ENCODE results near the gene GSTO2.

Gene GSTO2

DNA sequence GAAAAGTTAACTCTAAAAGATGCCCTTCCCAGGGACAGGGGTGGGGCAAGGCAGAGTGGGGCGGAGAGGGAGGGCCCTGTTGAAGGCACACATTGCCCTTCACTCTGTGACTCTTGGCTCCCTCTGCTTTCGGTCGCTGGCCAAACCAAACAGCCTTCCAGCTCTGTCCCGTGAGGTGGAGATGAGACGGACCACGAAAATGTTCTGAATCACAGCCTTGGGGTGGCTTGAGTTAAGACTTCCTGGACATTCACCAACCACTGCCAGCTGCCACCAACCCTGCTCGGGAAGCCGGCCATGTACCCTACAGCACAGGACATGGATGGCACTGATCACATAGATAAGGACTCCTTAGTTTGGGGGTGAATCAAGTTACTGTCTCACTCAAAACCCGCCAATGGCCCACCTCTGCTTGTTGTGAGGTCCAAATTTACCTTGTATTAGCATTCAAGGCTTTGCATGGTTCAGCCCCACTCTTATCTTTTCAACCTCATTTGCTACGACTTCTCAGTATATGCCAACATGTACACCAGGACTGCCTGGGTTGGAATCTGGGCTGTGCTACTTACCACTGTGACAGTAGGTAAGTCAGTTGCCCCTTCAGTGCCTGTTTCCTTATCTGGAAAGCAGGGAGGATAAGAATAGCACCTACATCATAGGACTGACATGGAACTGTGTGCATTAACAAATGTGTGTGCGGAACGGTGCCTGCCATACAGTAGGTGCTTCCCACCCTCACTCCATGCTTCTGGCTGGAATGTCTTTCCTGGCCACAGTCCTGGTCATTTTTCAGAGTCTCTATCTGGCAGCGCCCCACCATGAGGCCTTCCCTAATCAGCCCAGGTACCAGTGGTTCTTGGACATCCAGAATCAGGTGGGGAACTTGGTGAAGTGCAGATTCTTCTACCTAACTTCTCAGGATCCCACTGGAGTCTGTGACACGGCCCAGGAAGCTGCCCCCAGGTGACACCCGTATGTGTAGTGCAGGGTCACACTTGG, 41.3 kb downstream of the GSTO2 start:
- no peak for DNase-seq

DNA sequence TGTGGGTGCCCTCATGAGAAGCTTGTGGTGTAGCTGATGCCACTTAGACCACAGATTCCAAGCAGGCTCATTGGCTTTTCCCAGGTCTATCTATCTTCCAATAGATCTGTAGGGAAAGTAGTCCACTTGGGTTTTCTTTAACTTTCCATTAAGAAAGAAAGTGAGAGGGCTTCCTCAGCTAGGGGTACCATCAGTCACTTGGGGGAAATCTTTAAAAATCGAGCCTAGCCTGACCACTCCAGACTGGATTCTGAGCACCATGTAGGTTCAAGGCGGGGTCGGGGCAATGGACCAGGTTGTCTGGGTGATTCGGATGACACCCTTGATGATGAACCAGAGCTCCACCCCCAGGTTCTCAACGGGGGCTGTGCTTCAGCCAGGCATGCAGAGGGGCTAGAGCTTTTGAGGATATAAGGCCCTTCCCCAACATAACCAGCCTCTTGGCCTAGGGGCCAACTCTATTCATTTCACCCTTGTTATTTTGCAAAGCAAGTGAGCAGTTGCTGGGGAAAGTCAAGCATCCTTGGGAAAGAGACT, 42.3 kb downstream of the GSTO2 start:
- DNase-seq, result no peak

DNA sequence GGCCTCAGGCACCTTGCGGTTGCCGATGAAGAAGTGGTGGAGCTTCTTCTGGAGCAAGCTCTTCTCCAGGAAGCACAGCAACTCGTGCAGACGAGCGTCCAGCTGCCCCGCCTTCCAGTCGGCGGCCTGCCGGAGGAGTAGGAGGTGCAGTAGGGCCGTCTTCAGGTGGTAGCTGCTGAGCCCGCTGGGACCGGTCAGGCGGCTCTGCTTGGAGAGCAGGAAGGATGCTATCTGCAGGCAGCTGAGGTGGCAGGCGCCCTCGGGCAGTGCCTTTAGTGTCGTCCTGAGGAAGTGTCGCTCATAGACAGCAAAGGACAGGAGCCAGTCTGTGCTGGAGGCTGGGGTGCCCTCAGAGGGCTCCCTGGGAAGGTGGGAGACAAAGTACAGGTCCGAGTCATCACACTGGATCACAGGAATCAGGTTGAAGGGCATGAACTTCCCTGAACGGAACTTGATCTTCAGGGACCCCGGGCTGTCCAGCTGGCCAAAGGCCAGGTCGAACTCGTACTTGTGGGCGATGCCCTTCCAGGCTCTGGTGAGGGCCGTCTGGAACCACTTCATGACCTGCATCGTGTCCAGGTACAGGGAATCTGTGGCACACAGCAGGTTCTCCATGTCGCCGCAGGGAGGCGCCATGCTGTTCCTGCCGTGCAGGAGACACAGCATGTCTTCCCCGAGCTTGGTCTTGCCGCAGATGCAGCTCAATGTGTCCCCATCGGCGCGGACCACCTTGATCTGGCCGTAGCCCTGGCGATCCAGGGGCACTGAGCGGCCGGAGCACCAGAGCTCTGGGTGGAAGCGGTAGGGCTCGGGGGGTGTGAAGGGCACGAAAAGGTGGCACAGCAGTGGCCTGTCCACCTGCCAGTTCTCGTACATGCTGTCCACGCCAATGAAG, 45.9 kb downstream of the GSTO2 start:
- no peak for DNase-seq

DNA sequence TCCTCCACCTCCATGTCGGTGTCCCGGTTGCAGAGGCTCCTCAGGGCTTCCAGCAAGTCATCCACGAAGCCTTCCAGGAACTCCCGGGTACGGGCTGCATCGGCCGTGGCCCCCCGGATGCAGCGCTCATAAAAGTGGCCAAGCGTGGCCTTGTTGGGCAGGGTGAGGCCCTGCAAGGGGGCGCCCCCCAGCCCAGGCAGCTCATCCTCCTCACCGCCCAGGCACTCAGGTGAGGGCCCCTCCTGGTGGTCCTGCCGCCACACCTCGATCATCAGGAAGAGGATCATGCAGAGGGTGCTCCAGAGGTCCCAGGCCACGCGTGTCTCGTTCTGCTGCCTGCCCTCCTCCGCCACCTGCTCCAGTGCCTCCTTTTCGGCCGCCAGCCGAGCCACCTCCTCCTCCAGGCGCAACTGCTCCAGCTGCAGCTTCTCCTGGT, 46.5 kb downstream of the GSTO2 start:
- no peak for DNase-seq

DNA sequence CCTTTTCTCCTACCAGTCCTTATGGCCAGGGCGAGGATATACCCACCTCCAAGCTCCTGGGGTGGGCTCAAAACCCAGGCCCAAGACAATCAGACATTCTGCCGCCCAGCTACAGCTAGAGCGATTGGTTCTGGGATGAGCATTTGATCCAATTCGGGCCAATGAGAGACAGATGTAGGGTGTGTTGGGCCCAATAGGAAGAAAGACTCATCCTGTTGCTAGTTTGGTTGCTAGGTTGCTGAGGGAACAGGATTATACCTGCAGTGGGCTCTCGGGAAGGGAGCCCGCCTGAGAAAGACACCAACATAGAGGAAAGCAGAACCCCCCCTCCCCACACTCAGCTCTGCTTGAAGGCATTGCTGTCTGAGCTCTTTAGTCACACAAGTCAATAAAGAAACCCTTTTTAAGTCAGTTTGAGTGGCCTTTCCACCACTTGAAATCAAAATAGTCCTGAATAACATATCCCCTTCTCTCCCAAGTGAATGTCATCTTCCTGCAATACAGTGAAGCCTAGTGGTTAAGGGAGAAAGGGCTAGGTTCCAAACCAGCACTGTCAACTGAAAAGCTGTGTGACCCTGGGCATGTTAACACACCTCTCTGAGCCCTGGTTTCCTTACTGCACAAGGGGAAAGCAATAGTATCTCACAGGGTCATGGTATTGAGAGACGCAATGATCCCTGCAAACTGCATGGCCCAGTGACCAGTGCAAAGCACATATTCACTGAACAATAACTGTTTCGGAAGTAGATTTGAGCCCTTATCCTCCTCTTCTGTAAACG, 47.5 kb downstream of the GSTO2 start:
- DNase-seq, result no peak

DNA sequence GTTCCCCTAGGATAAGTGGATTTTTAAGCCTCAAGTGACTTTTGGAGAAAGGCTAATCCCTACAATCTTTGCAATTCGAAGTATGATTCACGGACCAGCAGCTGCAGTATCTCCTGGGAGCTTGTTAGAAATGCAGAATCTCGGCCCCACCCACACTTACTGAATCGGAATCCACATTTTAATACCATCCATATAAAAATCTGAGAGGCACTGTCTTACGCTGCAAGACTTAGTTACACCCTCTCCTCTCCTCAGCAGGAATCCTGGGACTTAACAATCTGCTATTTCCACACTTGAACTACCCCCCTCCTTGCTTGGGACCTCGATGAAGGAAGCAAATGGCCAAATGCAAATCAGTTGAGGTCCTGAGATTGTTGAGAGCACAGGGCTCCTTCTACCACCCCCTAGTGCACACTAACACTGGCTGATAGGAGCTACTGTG, 48.3 kb downstream of the GSTO2 start:
- DNase-seq, result no peak

DNA sequence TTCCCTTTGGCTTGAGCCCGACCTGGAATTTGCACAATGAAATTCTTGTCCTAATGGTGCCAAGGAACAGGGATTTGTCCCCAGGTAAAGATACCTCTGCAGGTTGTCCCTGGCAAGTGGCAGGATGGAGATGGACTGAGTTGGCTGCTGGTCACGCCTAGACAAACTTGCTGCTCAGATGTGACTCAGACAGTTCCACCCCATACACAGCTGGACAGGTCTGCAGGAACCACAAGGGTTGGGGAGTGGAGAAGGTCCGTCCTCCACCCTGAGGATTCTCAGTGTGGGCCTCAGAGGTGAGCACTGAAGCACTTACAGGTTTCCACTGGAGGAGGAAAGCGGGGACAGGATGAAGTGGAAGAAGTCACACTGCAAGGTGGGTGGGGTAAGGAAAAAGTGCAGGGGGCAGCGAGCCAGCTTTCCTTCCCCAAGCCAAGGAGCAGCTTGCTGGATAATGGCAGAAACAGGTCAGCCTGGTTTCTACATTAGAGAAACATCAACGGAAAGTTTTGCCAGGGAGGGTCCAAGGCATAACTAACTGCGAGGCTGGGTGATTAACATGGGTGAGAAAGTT, 48.8 kb downstream of the GSTO2 start:
- no peak for DNase-seq

DNA sequence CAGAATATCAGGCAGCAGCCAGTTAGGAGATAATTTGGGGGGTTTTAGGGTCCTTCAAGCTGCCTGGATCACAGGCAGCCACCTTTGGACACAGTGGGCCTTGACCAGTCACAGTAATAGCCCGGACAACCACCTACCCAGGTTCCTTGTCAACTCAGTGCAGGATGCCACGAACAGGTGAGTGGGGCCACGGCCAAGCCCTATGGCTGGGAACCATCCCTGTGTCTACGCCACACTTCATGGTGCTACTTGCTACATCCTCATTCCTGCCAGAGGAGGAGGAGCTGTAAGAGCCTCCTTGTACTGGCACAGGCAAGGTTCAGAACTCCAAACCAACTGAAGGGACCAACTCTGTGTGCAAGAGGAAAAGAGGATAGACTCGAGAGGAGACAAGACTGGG, 49.3 kb downstream of the GSTO2 start:
- DNase-seq, result no peak

DNA sequence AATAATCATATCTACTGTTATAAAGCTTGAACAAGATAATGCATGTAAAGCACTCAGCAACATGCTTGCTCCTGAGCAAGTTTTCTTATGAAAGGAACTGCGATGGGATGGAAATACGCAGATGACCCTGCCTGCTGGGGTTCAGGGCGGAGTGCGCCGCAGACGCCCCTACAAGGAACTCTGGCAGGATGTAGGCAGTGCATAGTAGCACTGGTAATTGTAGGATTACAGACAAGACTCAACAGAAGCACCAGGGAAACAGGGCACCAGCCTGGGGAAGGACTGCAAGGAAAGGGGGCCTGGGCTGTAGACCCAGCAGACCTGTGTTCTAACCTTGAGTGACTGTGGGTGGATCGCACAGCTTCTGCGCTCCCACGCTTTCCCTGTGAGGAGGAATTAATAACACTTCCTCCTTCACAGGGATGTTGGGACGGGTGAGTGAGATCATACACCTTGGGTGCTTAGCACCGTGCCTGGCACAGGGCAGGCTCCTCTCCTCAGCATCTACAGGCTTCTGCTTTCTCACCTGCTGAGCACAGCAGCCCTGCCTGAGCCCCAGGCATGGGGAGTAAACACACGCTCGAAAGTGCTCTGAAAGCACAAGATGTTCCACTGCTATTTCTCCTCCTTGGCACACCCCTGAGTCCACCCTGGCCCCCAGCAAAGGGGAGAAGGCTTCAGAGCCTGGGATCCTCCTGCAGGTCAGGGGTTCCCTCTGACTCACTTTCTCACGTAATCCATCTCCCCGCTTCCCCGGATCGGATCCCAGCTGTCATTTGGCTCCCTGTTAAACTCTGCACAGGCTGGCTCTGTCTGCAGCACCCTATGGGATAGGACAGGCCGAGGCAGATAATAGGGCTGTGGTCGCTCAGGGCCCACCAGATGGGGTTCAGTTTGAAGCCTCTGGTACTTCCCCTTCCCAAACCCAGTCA, 50.1 kb downstream of the GSTO2 start:
- DNase-seq, result no peak

DNA sequence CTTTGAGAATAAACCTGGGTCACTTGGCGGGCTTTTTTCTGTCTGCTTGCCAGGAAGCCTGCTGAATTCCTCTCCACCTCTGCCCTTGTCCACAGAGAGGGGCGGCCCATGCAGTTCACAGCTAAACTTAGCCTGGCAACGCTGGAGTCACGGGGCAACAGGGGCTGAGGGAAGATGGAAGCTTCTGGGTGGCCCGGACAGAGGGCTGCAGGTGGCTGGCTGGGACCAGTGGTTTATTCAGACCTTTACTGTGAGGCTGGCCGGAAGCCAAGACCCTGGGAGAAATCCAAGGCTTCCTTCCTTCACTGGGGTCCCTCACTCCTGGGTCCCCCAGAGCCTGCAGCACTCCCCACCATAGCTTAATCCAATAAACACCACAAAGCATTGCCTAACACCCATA, 52.2 kb downstream of the GSTO2 start:
- DNase-seq, result no peak

DNA sequence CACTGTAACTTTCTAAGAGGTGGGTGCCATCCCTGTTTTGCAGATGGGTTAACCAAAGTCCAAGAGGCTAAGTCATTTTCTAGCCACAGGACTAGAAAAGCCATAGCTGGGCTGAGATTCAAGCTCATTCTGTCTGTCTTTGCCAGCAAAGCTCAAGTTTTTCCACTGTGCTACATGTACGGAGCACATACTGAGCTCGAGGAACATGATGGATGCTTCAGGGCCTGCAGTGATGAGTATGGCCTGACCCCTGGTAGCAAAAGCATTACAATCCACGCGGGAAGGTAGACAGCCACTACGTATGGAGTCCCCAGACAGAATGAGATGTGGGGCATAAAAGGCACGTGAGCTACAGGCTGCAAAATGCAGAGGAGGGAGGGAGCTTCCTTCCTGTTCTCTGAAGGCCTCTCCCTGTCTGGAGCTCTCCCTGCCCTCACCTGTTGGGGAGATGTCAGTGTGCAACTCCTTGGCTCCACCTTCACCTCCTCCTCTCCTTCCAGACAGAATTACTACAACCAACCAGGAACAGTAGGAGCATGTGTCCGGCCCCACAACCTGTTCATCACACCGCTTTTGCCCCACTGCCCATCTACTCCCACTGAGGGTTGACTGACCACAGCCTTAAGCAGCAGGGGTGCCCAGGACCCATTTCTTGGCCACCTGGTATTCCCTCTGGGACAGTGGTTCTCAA, 52.9 kb downstream of the GSTO2 start:
- DNase-seq, result no peak

DNA sequence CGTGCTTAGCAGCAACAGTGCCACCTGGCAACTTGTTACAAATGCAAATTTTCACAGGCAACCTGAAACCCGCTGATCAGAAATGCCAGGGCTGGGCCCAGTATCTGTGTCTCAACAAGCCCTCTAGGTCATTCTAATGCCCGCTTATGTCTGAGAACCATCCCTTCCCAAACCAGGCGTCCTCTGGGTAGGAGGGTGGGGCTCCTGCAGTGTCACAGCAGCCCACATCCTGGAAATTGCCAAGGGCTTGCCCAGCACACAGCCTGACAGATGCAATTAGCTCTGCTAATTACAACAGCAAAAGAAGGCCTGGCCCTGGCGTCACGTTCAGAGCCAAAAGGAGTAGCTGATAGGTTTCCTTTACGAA, 53.4 kb downstream of the GSTO2 start:
- no peak for DNase-seq

DNA sequence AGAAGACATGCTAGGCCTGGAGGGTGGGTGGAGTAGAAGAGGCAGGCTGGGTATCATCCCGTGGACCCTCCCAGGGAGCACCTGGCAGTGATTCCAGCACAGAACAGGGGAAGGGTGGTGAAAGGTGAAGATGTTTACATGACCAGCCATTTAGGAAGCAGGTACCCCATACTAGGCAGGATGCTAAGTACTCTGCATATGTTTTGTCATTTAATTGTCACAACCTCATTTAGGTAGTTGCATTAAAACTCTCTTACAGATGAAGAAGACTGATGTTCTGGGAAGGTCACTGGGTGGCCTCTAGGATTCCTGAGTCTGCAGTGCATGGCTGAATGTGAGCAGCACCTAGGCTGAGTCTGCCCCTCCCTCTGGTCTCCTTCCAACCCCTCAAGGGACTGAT, 54.1 kb downstream of the GSTO2 start:
- no peak for DNase-seq

DNA sequence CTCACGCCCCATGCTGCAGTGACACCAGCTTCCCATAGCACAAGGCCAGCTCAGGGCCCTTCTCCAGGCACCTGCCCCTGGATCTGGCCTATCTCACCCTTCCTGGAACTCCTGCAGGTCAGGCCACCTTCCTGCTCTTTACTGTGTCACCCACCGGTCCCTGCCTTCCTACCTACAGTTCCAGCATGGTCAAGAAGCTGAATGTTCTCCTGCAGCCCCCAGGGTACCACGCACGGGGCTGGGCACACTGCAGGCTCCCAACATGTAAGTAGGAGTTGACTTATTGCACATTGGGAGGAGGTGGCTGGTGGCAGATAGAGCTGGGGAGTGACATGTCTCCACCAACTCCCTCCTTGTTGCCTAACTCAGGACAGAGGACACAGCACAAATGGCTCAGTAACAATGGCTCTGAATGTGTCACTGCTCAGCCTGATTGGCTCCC, 54.8 kb downstream of the GSTO2 start:
- no peak for DNase-seq

DNA sequence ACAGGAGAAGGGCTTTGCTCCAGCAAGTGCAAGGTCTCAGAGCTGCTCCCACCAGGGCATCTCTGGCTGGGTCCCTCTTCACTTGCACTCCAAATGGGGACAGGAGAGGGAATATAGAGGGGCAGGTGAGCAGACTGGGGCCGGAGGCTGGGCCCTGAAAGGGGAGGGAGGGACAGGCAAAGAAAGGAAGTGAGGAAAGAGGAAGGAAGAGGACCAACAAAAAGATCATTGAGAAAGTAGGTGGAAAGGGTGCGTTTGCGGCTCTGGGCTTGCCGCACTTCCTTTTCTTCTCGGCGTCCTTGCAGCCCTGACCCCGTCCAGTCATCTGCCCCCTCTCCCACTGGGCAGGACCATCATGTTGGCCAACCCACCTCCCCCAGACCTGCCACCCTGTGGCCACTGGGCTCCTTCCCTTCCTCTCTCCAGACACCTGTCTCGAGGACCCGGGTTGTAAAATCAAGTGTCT, 55.3 kb downstream of the GSTO2 start:
- no peak for DNase-seq

DNA sequence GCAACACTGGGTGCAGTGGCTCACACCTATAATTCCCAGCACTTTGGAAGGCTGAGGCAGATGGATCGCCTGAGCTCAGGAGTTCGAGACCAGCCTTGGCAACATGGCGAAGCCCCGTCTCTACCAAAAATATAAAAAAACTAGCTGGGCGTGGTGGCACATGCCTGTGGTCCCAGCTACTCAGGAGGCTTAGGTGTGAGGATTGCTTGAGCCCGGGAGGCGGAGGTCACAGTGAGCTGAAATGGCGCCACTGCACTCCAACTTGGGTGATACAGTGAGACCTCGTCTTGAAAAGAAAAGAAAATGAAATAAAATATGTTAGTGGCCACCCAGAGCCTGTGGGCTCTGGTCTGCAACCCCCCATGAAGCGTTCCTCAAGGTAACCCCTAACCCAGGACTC, 55.9 kb downstream of the GSTO2 start:
- DNase-seq, result no peak

DNA sequence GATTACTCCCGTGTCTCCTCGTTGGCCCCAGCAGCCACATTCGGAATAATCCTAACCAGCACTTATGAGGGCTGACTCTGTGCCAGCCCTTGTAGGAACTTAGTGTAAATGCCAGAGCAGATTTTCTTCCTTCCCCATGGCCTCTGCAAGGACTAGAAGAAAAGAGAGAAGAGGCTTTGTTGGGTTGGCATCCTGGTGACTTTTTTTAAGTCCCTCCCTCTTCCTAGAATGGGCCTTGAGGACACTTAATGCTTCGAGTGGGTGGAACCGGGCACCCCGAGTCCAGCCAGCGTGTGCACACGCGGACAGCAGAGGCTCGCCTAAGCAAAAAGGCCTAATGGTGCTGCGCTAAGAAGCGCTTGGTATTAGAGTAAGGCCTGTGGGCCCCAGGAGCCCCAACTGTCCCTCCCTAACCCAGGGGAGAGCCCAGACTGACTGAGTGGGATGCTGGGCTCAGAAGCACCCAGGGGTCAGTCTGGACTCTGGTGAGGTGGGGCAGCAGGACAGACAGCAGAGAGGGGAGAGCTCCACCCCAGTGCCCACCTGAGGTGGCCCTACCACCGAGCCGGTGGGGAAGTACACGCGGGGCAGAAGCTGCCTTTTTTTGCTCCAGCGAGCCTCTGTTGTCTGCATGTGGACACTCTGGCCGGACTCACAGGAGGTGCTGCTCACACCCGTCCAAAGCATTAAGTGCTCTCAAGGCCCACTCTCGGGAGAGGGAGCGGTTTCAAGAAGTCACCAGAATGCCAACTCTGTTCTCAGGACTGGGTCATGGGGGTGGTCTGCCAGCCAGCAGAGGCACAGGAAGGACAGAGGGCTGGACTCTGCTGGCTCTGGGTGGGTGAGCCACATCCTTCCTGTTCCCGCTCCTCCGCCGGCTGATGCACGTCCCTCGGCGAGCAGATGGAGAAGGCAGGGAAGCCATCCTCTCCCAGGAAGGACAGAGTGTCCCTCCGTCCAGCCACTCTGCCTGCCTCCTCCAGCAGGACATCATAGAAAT, 56.8 kb downstream of the GSTO2 start:
- DNase-seq, result no peak

DNA sequence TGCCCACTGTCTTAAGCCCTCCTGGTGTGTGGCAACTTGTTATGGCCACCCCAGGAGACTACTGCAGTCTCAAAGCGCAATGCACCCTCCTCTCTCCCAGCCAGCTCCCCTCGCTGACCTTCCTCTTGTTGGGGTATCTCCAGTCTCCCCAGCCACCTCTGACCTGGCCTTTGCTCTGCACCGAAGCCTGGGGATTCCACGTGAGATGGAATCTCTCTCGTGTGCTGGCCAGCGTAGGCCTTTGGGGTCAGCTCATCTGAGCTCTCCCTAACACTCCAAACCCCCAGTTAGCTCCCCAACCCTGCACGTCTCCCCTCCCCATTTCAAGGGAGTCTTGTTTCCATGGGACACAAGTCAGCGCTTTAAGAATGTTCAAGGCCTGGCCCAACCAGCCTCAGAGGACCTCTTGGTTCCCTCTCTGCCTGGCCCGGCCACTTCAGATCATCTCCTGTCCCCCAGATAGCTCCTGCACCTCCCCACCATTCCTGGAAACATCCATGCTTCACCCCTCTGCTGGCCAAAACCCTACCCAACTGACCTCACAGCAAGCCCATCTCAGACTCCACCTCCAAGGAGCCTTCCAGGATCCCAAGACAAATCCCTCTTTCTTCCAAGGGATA, 58.1 kb downstream of the GSTO2 start:
- DNase-seq, result no peak

Data from stimulated activated CD4-positive, alpha-beta T cell treated with anti-CD3 and anti-CD28 coated beads, Interleukin-4, amount 100 ng/mL, for 1 hour (primary cell).